Neural progenitor cell (in vitro differentiated cells): ENCODE measurements around the gene OR51F2.

Experiments used
- EZH2 ChIP-seq: fragments of 200-600 bp; sonication (generic); IDR thresholded peaks from 2 replicates; pipeline ENCODE4 v1.6.1; 2017; ENCODE audit warnings: antibody characterized with exemption, mild to moderate bottlenecking, moderate library complexity
- TF ChIP-seq, protein P1 (sequence below): fragments of 200-600 bp; sonication (generic); IDR thresholded peaks from 2 replicates; pipeline ENCODE4 v1.5.1; 2017; ENCODE audit warnings: antibody characterized with exemption, mild to moderate bottlenecking

GRCh38 chr11:4782454-4782853 is 38.7 kb upstream of the OR51F2 start:
- TF ChIP-seq, protein P1, sequence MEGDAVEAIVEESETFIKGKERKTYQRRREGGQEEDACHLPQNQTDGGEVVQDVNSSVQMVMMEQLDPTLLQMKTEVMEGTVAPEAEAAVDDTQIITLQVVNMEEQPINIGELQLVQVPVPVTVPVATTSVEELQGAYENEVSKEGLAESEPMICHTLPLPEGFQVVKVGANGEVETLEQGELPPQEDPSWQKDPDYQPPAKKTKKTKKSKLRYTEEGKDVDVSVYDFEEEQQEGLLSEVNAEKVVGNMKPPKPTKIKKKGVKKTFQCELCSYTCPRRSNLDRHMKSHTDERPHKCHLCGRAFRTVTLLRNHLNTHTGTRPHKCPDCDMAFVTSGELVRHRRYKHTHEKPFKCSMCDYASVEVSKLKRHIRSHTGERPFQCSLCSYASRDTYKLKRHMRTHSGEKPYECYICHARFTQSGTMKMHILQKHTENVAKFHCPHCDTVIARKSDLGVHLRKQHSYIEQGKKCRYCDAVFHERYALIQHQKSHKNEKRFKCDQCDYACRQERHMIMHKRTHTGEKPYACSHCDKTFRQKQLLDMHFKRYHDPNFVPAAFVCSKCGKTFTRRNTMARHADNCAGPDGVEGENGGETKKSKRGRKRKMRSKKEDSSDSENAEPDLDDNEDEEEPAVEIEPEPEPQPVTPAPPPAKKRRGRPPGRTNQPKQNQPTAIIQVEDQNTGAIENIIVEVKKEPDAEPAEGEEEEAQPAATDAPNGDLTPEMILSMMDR: no peak
- TF ChIP-seq EZH2: no peak
